Activated CD4-positive, alpha-beta memory T cell treated with anti-CD3 and anti-CD28 coated beads for 36 hours (primary cell): ENCODE data around the gene CD68. TPM values are rescaled to one million over a fixed set of nuclear protein-coding genes. Genes with fewer than 3 reads are reported as not detected.

Experiments
- CTCF ChIA-PET: fragments of 350-600 bp; sonication (Branson Sonifier 250); formaldehyde crosslinking; loops from one replicate; lab custom pipeline; 2021; ENCODE audit warnings: antibody characterized with exemption, inconsistent platforms; lab: Charles Lee
- POLR2A ChIA-PET: fragments of 350-600 bp; sonication (Branson Sonifier 250); formaldehyde crosslinking; loops from one replicate; lab custom pipeline; 2021; ENCODE audit warnings: antibody characterized with exemption; lab: Charles Lee
- DNase-seq: peaks from one replicate; pipeline ENCODE4 v3.0.0-alpha.2; 2020
- H3K27ac Mint-ChIP-seq: one replicate; pipeline ENCODE4 v1.8.0; 2021; ENCODE audit warnings: mixed read lengths
- H3K27me3 Mint-ChIP-seq: one replicate; pipeline ENCODE4 v1.8.0; 2021; ENCODE audit warnings: mixed read lengths
- H3K36me3 Mint-ChIP-seq: one replicate; pipeline ENCODE4 v1.8.0; 2021; ENCODE audit warnings: mixed read lengths
- H3K4me1 Mint-ChIP-seq: one replicate; pipeline ENCODE4 v1.8.0; 2021; ENCODE audit warnings: low read depth, mixed read lengths
- H3K4me3 Mint-ChIP-seq: one replicate; pipeline ENCODE4 v1.8.0; 2021; ENCODE audit warnings: mild to moderate bottlenecking, mixed read lengths
- H3K9me3 Mint-ChIP-seq: one replicate; pipeline ENCODE4 v1.8.0; 2021; ENCODE audit warnings: mixed read lengths
- intact Hi-C: fragments of 100-400 bp; cut with micrococcal nuclease; formaldehyde crosslinking; loops from one replicate; pipeline ENCODE4 v1.15.1; 2023
- total RNA-seq, 2 experiments: library from RNA; stranded (reverse); gene quantifications; one replicate each; pipeline ENCODE4 v1.2.3, GENCODE V29; 2021

Gene CD68
- total RNA-seq, 2 experiments from 2014 or later: 31.5 to 34.1 TPM

DNA sequence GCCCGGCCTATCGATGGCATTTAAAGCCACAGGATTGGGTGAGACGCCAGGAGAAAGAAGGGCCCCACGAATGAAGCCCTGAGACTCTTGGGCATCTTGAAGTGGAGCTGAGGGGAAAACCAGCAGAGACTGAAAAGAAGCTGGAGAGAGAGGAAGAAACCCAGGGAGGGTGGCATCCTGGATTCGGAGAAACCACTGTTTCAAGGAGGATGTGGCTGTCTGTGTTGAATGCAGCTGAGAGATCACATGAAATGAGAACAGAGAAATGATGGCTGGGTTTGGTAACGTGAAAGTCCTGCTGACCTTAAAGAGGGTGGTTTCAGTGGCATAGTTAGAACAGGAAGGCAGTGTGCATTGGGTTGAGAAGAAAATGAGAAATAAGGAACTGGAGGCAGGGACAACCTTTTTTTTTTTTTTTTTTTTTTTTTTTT, 26.8 kb upstream of the CD68 start:
- peak overlapping the region; percentile 88 for H3K27ac Mint-ChIP-seq
- intact Hi-C loops: loop anchor here (1.0 kb wide), 1 partner anchor 9 kb away; the partner anchor contains the start of gene SENP3
- DNase-seq: peak; percentile 62
- CTCF ChIA-PET: interaction anchor here (0.5 to 2.3 kb wide), 7 partner anchors 8 to 197 kb away, joined by 3 to 17 read pairs (median 4); partner anchors contain the start of gene SENP3
- POLR2A ChIA-PET: interaction anchor here (0.6 to 1.6 kb wide), 8 partner anchors 8 to 248 kb away, joined by 3 to 7 read pairs (median 3); partner anchors contain the start of genes MPDU1 and SENP3
- H3K4me1 Mint-ChIP-seq: peaks cover 55% of the 10 kb centered on the region
- no peaks in the 10 kb centered on the region for H3K27me3 Mint-ChIP-seq
- no peaks in the 10 kb centered on the region for H3K9me3 Mint-ChIP-seq
- peaks cover 1% of the 10 kb centered on the region for H3K36me3 Mint-ChIP-seq
- H3K4me3 Mint-ChIP-seq: peak overlapping the region; percentile 40

GRCh38 chr17:7553356-7553755, 26.1 kb upstream of the CD68 start:
- H3K4me3 Mint-ChIP-seq: no peak overlapping the region
- POLR2A ChIA-PET: interaction anchor here (1.5 kb wide), 1 partner anchor 30 kb away, joined by 3 read pairs; the partner anchor contains the start of gene MPDU1
- intact Hi-C loops: no loop called here

GRCh38 chr17:7555320-7555948, 24.0 kb upstream of the CD68 start:
- Mint-ChIP-seq H3K27me3 (no peaks in the 10 kb centered on the region), H3K9me3 (no peaks in the 10 kb centered on the region), H3K4me1 (peaks cover 46% of the 10 kb centered on the region), H3K4me3 (no peak overlapping the region), H3K27ac (peak overlapping the region; percentile 40), H3K36me3 (peaks cover 1% of the 10 kb centered on the region)
- POLR2A ChIA-PET: interaction anchor here (0.8 kb wide), 1 partner anchor 29 kb away, joined by 3 read pairs; no protein-coding TSS in a partner anchor
- DNase-seq: no peak
- CTCF ChIA-PET: interaction anchor here (1.0 to 2.7 kb wide), 3 partner anchors 32 to 50 kb away, joined by 3 to 11 read pairs (median 3); no protein-coding TSS in a partner anchor
- intact Hi-C loops: no loop called here

More at GRCh38 chr17:7553356-7553755, 26.1 kb upstream of the CD68 start:
- H3K4me1 Mint-ChIP-seq: peaks cover 50% of the 10 kb centered on the region
- H3K36me3 Mint-ChIP-seq: peaks cover 1% of the 10 kb centered on the region
- no peaks in the 10 kb centered on the region for H3K27me3 Mint-ChIP-seq
- no peaks in the 10 kb centered on the region for H3K9me3 Mint-ChIP-seq
- CTCF ChIA-PET: interaction anchor here (1.1 to 2.3 kb wide), 4 partner anchors 7 to 197 kb away, joined by 3 to 17 read pairs (median 7); partner anchors contain the start of gene SENP3
- peak overlapping the region; percentile 88 for H3K27ac Mint-ChIP-seq
- no peak for DNase-seq

- ChIA-PET POLR2A (no interaction called here), CTCF (interaction anchor here (0.6 to 2.7 kb wide), 2 partner anchors 33 to 34 kb away, joined by 3 to 11 read pairs; no protein-coding TSS in a partner anchor)
- peaks cover 3% of the 10 kb centered on the region for H3K36me3 Mint-ChIP-seq
- H3K9me3 Mint-ChIP-seq: no peaks in the 10 kb centered on the region
- H3K27ac Mint-ChIP-seq: no peak overlapping the region
- H3K4me1 Mint-ChIP-seq: peaks cover 43% of the 10 kb centered on the region
- intact Hi-C loops: no loop called here
- DNase-seq: no peak
- H3K27me3 Mint-ChIP-seq: no peaks in the 10 kb centered on the region
- no peak overlapping the region for H3K4me3 Mint-ChIP-seq
Measured at GRCh38 chr17:7556627-7557026, 22.8 kb upstream of the CD68 start.

DNA sequence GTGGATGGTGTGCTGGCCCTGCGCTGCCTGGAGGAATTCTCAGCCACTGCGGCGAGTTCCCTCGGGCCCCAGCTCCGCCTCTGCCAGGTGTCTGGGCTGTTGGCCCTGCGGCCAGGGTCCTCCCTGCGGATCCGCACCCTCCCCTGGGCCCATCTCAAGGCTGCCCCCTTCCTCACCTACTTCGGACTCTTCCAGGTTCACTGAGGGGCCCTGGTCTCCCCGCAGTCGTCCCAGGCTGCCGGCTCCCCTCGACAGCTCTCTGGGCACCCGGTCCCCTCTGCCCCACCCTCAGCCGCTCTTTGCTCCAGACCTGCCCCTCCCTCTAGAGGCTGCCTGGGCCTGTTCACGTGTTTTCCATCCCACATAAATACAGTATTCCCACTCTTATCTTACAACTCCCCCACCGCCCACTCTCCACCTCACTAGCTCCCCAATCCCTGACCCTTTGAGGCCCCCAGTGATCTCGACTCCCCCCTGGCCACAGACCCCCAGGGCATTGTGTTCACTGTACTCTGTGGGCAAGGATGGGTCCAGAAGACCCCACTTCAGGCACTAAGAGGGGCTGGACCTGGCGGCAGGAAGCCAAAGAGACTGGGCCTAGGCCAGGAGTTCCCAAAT, 22.2 kb upstream of the CD68 start:
- POLR2A ChIA-PET: interaction anchor here (0.6 to 1.3 kb wide), 2 partner anchors 17 to 186 kb away, joined by 3 read pairs; no protein-coding TSS in a partner anchor
- no peak overlapping the region for H3K4me3 Mint-ChIP-seq
- intact Hi-C loops: no loop called here
- H3K27me3 Mint-ChIP-seq: no peaks in the 10 kb centered on the region
- H3K27ac Mint-ChIP-seq: no peak overlapping the region
- no peak for DNase-seq
- H3K36me3 Mint-ChIP-seq: peaks cover 3% of the 10 kb centered on the region
- CTCF ChIA-PET: interaction anchor here (1.4 to 2.7 kb wide), 3 partner anchors 34 to 121 kb away, joined by 3 to 12 read pairs (median 11); no protein-coding TSS in a partner anchor
- no peaks in the 10 kb centered on the region for H3K9me3 Mint-ChIP-seq
- H3K4me1 Mint-ChIP-seq: peaks cover 39% of the 10 kb centered on the region

- Mint-ChIP-seq H3K9me3 (no peaks in the 10 kb centered on the region), H3K27me3 (no peaks in the 10 kb centered on the region), H3K4me1 (peaks cover 39% of the 10 kb centered on the region), H3K27ac (no peak overlapping the region), H3K4me3 (no peak overlapping the region), H3K36me3 (peaks cover 7% of the 10 kb centered on the region)
- intact Hi-C loops: no loop called here
- DNase-seq: no peak
- CTCF ChIA-PET: interaction anchor here (0.7 to 4.4 kb wide), 6 partner anchors 34 to 202 kb away, joined by 3 to 99 read pairs (median 7); no protein-coding TSS in a partner anchor
- POLR2A ChIA-PET: interaction anchor here (0.6 to 1.3 kb wide), 2 partner anchors 16 to 187 kb away, joined by 3 read pairs; no protein-coding TSS in a partner anchor
Measured at GRCh38 chr17:7557775-7558543, 21.5 kb upstream of the CD68 start.

DNA sequence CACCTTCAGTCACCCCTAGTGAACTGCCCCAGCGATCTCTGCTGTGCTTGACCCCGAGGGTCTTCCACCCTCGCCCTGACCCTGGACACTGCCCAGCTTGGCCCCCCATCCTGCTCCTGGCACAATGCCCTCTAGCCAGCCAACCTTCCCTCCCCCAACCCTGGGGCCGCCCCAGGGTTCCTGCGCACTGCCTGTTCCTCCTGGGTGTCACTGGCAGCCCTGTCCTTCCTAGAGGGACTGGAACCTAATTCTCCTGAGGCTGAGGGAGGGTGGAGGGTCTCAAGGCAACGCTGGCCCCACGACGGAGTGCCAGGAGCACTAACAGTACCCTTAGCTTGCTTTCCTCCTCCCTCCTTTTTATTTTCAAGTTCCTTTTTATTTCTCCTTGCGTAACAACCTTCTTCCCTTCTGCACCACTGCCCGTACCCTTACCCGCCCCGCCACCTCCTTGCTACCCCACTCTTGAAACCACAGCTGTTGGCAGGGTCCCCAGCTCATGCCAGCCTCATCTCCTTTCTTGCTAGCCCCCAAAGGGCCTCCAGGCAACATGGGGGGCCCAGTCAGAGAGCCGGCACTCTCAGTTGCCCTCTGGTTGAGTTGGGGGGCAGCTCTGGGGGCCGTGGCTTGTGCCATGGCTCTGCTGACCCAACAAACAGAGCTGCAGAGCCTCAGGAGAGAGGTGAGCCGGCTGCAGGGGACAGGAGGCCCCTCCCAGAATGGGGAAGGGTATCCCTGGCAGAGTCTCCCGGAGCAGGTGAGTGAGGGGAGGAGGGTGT, 20.7 kb upstream of the CD68 start, which contains the start of gene TNFSF13:
Gene TNFSF13 (plus strand): TSS at position 207 of the 776 bp plus-strand sequence. CDS start 290 bp downstream, at position 497.
- Mint-ChIP-seq H3K27ac (no peak within 1 kb of the TSS), H3K4me3 (no peak within 1 kb of the TSS), H3K36me3 (peaks cover 7% of the 10 kb centered on the region), H3K9me3 (no peaks in the 10 kb centered on the region), H3K27me3 (no peaks in the 10 kb centered on the region), H3K4me1 (peaks cover 33% of the 10 kb centered on the region)
- ChIA-PET POLR2A (no interaction called here), CTCF (interaction anchor here (0.7 to 4.4 kb wide), 7 partner anchors 10 to 280 kb away, joined by 3 to 99 read pairs (median 12); partner anchors contain the start of genes MPDU1, SOX15 and TNFSF12)
- no peak for DNase-seq
- intact Hi-C loops: no loop called here

DNA sequence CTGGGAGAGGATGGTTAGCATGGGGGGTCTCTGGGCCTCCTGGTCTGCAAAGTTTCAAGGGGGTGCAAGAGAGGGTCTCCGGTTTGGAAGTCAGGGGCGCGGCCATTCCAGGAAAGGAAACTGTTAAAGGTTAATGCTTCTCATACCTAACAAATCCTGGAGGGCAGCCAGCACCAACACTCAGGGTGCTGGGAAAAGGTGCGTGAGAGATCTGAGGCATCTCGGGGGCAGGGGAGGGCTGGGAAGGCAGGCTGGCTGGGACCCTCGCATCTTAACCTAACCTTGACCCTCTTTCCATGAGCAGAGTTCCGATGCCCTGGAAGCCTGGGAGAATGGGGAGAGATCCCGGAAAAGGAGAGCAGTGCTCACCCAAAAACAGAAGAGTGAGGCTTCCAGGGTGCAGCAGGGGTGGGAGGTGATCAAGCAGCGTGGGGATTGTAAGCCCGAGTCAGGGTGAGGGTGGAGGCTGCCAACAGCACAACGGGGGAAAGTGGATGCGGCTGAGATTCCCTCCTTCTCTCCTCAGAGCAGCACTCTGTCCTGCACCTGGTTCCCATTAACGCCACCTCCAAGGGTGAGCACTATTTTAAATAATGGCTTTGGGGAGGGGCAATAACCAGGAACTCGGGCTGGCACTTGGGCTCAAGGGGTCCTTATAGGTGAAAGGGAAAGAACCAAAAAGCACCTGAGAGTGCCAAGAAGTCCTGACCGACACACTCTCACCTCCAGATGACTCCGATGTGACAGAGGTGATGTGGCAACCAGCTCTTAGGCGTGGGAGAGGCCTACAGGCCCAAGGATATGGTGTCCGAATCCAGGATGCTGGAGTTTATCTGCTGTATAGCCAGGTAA, 19.9 kb upstream of the CD68 start:
- no peak for DNase-seq
- Mint-ChIP-seq H3K27me3 (no peaks in the 10 kb centered on the region), H3K4me3 (no peak overlapping the region), H3K27ac (peak overlapping the region; percentile 36), H3K9me3 (no peaks in the 10 kb centered on the region), H3K36me3 (peaks cover 12% of the 10 kb centered on the region), H3K4me1 (peaks cover 37% of the 10 kb centered on the region)
- POLR2A ChIA-PET: interaction anchor here (1.1 to 4.5 kb wide), 6 partner anchors 10 to 80 kb away, joined by 4 to 28 read pairs (median 6); partner anchors contain the start of genes MPDU1 and ZBTB4
- intact Hi-C loops: loop anchor here (2.0 kb wide), 1 partner anchor 203 kb away; no protein-coding TSS in a partner anchor
- CTCF ChIA-PET: interaction anchor here (0.6 to 4.4 kb wide), 42 partner anchors 7 to 320 kb away, joined by 3 to 148 read pairs (median 6); partner anchors contain the start of genes ACAP1, CD68, FXR2 and MPDU1

GRCh38 chr17:7560172-7561027, 19.0 kb upstream of the CD68 start:
- H3K27me3 Mint-ChIP-seq: no peaks in the 10 kb centered on the region
- POLR2A ChIA-PET: interaction anchor here (0.6 to 4.5 kb wide), 16 partner anchors 8 to 231 kb away, joined by 3 to 28 read pairs (median 4); partner anchors contain the start of genes CD68, MPDU1, NEURL4 and POLR2A
- H3K27ac Mint-ChIP-seq: peak overlapping the region; percentile 91
- peak overlapping the region; percentile 91 for H3K4me3 Mint-ChIP-seq
- no peaks in the 10 kb centered on the region for H3K9me3 Mint-ChIP-seq
- peaks cover 19% of the 10 kb centered on the region for H3K36me3 Mint-ChIP-seq
- peak; percentile 75 for DNase-seq
- peaks cover 34% of the 10 kb centered on the region for H3K4me1 Mint-ChIP-seq
- intact Hi-C loops: loop anchor here (1.0 to 2.0 kb wide), 8 partner anchors 8 to 204 kb away; partner anchors contain the start of genes POLR2A and TMEM102
- CTCF ChIA-PET: interaction anchor here (0.6 to 4.4 kb wide), 54 partner anchors 8 to 339 kb away, joined by 3 to 148 read pairs (median 5); partner anchors contain the start of genes ACAP1, CD68, FXR2 and MPDU1
